Measurements from ENCODE around the gene ATP10A.

The ATP10A gene

GRCh38 chr15:25790000-25790660 is 73.0 kb downstream of the ATP10A start:
- no peak for TF ChIP-seq CTCF (IDR thresholded peaks at IDR 0.05; ENCODE audit: unreplicated experiment in 3 of 3)
- peaks cover 1% of the 10 kb centered on the region for H3K27me3 Mint-ChIP-seq (ENCODE audit: low read depth)
- peak overlapping the region in 2 of 3 experiments; percentile 75 to 83 for H3K27ac Mint-ChIP-seq
- peaks cover 36% of the 10 kb centered on the region for H3K4me1 Mint-ChIP-seq
- H3K36me3 Mint-ChIP-seq (ENCODE audit: low read depth), result no peaks in the 10 kb centered on the region
- H3K4me3 Mint-ChIP-seq, result no peak overlapping the region
- H3K9me3 Mint-ChIP-seq, result no peaks in the 10 kb centered on the region

GRCh38 chr15:25789616-25789999 is 73.5 kb downstream of the ATP10A start:
- no peak for TF ChIP-seq CTCF (IDR thresholded peaks at IDR 0.05; ENCODE audit: unreplicated experiment in 3 of 3)
- Mint-ChIP-seq H3K4me1 (peaks cover 34% of the 10 kb centered on the region), H3K9me3 (no peaks in the 10 kb centered on the region), H3K4me3 (no peak overlapping the region), H3K27ac (peak overlapping the region in 2 of 3 experiments; percentile 75 to 83), H3K27me3 (ENCODE audit: low read depth) (no peaks in the 10 kb centered on the region), H3K36me3 (ENCODE audit: low read depth) (no peaks in the 10 kb centered on the region)

- no peak for TF ChIP-seq CTCF (IDR thresholded peaks at IDR 0.05; ENCODE audit: unreplicated experiment in 3 of 3)
- no peaks in the 10 kb centered on the region for H3K9me3 Mint-ChIP-seq
- H3K36me3 Mint-ChIP-seq (ENCODE audit: low read depth), result no peaks in the 10 kb centered on the region
These were observed 73.9 kb downstream of the ATP10A start for GRCh38 chr15:25789211-25789610.

GRCh38 chr15:25787855-25788520 is 75.1 kb downstream of the ATP10A start:
- Mint-ChIP-seq H3K4me3 (no peak overlapping the region), H3K27ac (peak overlapping the region in 2 of 3 experiments; percentile 37 to 68), H3K9me3 (no peaks in the 10 kb centered on the region), H3K27me3 (ENCODE audit: low read depth) (no peaks in the 10 kb centered on the region), H3K36me3 (ENCODE audit: low read depth) (no peaks in the 10 kb centered on the region), H3K4me1 (peaks cover 30% of the 10 kb centered on the region)
- no peak for TF ChIP-seq CTCF (IDR thresholded peaks at IDR 0.05; ENCODE audit: unreplicated experiment in 3 of 3)

More at GRCh38 chr15:25789211-25789610, 73.9 kb downstream of the ATP10A start:
- H3K27me3 Mint-ChIP-seq (ENCODE audit: low read depth), result no peaks in the 10 kb centered on the region
- no peak overlapping the region for H3K4me3 Mint-ChIP-seq
- peaks cover 30% of the 10 kb centered on the region for H3K4me1 Mint-ChIP-seq
- peak overlapping the region in 2 of 3 experiments; percentile 75 to 83 for H3K27ac Mint-ChIP-seq

GRCh38 chr15:25787381-25787780 is 75.7 kb downstream of the ATP10A start:
- Mint-ChIP-seq H3K4me1 (peaks cover 30% of the 10 kb centered on the region), H3K4me3 (no peak overlapping the region), H3K27ac (peak overlapping the region in 1 of 3 experiments; percentile 55), H3K27me3 (ENCODE audit: low read depth) (no peaks in the 10 kb centered on the region), H3K9me3 (no peaks in the 10 kb centered on the region), H3K36me3 (ENCODE audit: low read depth) (no peaks in the 10 kb centered on the region)
- no peak for TF ChIP-seq CTCF (IDR thresholded peaks at IDR 0.05; ENCODE audit: unreplicated experiment in 3 of 3)

Data from nephron (organoid).